GM06990 (cell line): Measurements from ENCODE around the gene FZD7.

Source experiments
- DNase-seq: peaks from one replicate; pipeline ENCODE4 v3.0.0-alpha.2; 2011; ENCODE audit not compliant: insufficient read length; ENCODE audit errors: extremely low read depth
- H3K27me3 ChIP-seq: replicated peaks from 2 replicates; pipeline ENCODE4 v1.6.0; 2011; ENCODE audit warnings: low read length; ENCODE audit not compliant: control insufficient read depth, insufficient read depth
- H3K36me3 ChIP-seq: 2 replicates; pipeline ENCODE4 v1.5.1; 2011; ENCODE audit warnings: low read length; ENCODE audit not compliant: control insufficient read depth, insufficient read depth
- H3K4me3 ChIP-seq: replicated peaks from 2 replicates; pipeline ENCODE4 v1.5.1; 2011; ENCODE audit warnings: low read depth, mild to moderate bottlenecking, control low read depth, low read length
- CTCF ChIP-seq: IDR thresholded peaks from 2 replicates; pipeline ENCODE4 v1.5.1; 2011; ENCODE audit warnings: low read length, control low read depth, mild to moderate bottlenecking, inconsistent platforms; ENCODE audit not compliant: insufficient read depth, poor library complexity, severe bottlenecking

Gene FZD7

GRCh38 chr2:202064881-202065230 lies 31.2 kb downstream of the FZD7 start:
- no peak for DNase-seq
- Histone ChIP-seq H3K36me3 (no peaks in the 10 kb centered on the region), H3K27me3 (no peaks in the 10 kb centered on the region), H3K4me3 (no peak overlapping the region)
- no peak for TF ChIP-seq CTCF

DNA sequence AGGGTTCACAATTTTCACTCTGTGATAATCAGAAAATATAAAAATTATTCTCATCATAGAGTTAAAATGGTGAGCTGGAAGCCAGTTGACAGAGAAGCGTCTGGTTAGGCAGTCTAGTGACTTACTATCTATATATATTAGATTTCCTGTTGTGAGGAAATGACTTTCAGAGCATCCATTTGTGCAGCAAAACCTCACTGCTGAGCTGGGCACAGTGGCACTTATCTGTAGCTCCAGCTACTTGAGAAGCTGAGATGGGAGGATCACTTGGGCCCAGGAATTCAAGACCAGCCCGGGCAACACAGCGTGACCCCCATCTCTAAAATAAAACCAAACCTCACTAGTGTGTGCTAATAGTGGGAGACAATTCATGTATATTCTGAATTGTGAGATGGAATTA lies 32.2 kb downstream of the FZD7 start:
- no peak overlapping the region for H3K4me3 ChIP-seq
- no peaks in the 10 kb centered on the region for H3K27me3 ChIP-seq
- no peak for TF ChIP-seq CTCF
- no peak for DNase-seq
- H3K36me3 ChIP-seq = no peaks in the 10 kb centered on the region

GRCh38 chr2:202066875-202067274 lies 33.2 kb downstream of the FZD7 start:
- no peak for DNase-seq
- Histone ChIP-seq H3K36me3 (no peaks in the 10 kb centered on the region), H3K27me3 (no peaks in the 10 kb centered on the region), H3K4me3 (no peak overlapping the region)
- TF ChIP-seq CTCF = no peak

GRCh38 chr2:202067589-202067988 lies 33.9 kb downstream of the FZD7 start:
- no peaks in the 10 kb centered on the region for H3K36me3 ChIP-seq
- no peak for TF ChIP-seq CTCF
- DNase-seq = no peak
- no peak overlapping the region for H3K4me3 ChIP-seq
- no peaks in the 10 kb centered on the region for H3K27me3 ChIP-seq

DNA sequence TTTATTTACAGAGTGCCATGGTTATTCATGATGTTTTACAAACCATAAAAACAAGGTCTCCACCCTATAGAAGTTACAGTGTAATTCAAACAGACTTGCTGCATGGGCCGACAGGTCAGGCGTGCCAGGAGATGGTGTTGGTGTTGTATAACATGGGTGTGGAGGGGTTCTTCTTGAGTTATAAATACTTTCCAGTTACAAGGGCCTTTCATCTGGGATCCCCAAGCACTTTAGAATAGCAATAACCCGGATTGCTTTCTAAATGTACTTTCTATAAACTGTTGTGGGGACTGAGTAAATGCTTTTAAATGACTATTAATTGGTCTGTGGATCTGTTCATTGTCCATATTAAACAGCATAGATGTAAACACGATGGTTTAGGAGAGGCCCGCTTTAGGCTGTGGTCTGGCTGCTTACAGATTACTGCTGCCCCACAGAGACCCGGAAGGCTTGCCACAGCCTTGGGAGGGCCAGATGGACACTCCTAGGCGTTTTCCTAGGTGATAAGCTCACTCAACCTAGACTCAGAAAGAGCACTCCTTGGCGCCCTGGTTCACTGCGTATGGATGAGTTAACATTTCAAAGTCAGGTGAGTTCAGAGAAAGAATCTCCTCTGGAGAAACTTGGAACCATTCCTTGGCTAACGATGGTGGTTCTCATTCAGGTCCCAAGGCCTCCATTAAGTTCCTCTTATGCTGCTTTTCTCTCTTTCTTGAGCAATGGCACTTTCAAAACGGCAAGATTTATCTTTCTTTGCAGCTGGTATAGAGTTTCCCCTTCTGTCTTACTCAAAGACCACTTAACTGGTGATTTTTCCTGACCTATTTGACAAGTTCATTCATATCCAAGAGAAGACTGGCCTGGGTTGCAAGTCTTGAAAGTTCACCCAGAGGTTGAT lies 35.8 kb downstream of the FZD7 start:
- Histone ChIP-seq H3K27me3 (no peaks in the 10 kb centered on the region), H3K4me3 (no peak overlapping the region), H3K36me3 (no peaks in the 10 kb centered on the region)
- no peak for TF ChIP-seq CTCF
- no peak for DNase-seq

DNA sequence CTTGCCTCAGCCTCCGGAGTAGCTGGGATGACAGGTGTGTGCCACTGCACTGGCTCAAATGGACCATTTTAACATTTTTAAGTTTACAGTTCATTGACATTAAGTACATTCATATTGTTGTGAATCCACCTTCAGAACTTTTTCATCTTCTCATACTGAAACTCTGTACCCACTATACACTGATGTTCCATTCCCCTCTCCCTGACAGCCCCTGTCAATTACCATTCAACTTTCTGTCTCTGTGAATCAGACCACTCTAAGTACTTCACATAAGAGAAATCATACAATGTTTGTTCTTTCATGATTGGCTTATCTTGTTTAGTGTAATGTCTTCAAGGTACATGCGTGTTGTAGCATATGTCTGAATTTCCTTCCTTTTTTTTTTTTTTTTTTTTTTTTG lies 37.5 kb downstream of the FZD7 start:
- H3K4me3 ChIP-seq = no peak overlapping the region
- TF ChIP-seq CTCF = no peak
- no peaks in the 10 kb centered on the region for H3K36me3 ChIP-seq
- H3K27me3 ChIP-seq = no peaks in the 10 kb centered on the region; the same call in 1 of the 2 replicates
- DNase-seq = no peak
